ENCODE measurements around the gene ACSM5.

GRCh38 chr16:20380782-20381181 is 28.6 kb upstream of the ACSM5 start:
- TF ChIP-seq CTCF (conservative IDR thresholded peaks at IDR 0.05; ENCODE audit: low read depth in 2 of 2): no peak
- no peak for TF ChIP-seq EZH2 (IDR thresholded peaks at IDR 0.05; ENCODE audit: low read depth, unreplicated experiment)
- TF ChIP-seq ZNF331 (CRISPR knock-in tag; IDR thresholded peaks at IDR 0.05; ENCODE audit: low read depth): no peak
- TF ChIP-seq POLR2AphosphoS5 (IDR thresholded peaks at IDR 0.05; ENCODE audit: low read depth): no peak
- TF ChIP-seq JUNB (IDR thresholded peaks at IDR 0.05; ENCODE audit: unreplicated experiment): no peak
- TF ChIP-seq REST (IDR thresholded peaks at IDR 0.05; ENCODE audit: unreplicated experiment): no peak
- no peak for TF ChIP-seq EZH2phosphoT487 (IDR thresholded peaks at IDR 0.05; ENCODE audit: unreplicated experiment)
- TF ChIP-seq CREB1 (CRISPR knock-in tag; IDR thresholded peaks at IDR 0.05; ENCODE audit: low read depth): no peak
- TF ChIP-seq NANOG (IDR thresholded peaks at IDR 0.05; ENCODE audit: borderline replicate concordance): no peak
- TF ChIP-seq ETS1 (IDR thresholded peaks at IDR 0.05): no peak

All from GM23338 (cell line).